Glutamatergic neuron (in vitro differentiated cells): ENCODE measurements around the gene DOLK. TPM values are rescaled to one million over a fixed set of nuclear protein-coding genes. Genes with fewer than 3 reads are reported as not detected.

Experiments
- DNase-seq: peaks from one replicate; pipeline ENCODE4 v3.0.0; 2022
- H3K27ac Mint-ChIP-seq: one replicate; pipeline ENCODE4 v1.8.0; 2020; ENCODE audit warnings: mild to moderate bottlenecking, mixed read lengths, inconsistent platforms; ENCODE audit not compliant: unreplicated experiment
- H3K27me3 Mint-ChIP-seq: one replicate; pipeline ENCODE4 v1.8.0; 2020; ENCODE audit warnings: mild to moderate bottlenecking, moderate library complexity, mixed read lengths, inconsistent platforms; ENCODE audit not compliant: unreplicated experiment
- H3K36me3 Mint-ChIP-seq: one replicate; pipeline ENCODE4 v1.8.0; 2020; ENCODE audit warnings: mild to moderate bottlenecking, mixed read lengths, inconsistent platforms; ENCODE audit not compliant: unreplicated experiment
- H3K4me1 Mint-ChIP-seq: one replicate; pipeline ENCODE4 v1.8.0; 2020; ENCODE audit warnings: mild to moderate bottlenecking, low read depth, mixed read lengths, inconsistent platforms; ENCODE audit not compliant: unreplicated experiment
- H3K4me3 Mint-ChIP-seq: one replicate; pipeline ENCODE4 v1.8.0; 2020; ENCODE audit warnings: mild to moderate bottlenecking, mixed read lengths, inconsistent platforms; ENCODE audit not compliant: unreplicated experiment
- H3K9me3 Mint-ChIP-seq: one replicate; pipeline ENCODE4 v1.8.0; 2020; ENCODE audit warnings: mild to moderate bottlenecking, moderate library complexity, mixed read lengths, inconsistent platforms; ENCODE audit not compliant: unreplicated experiment
- total RNA-seq: library from RNA; stranded (reverse); fragmentation: NEBNext Ultra II Directional; extraction: Animal tissue kit (Norgen Biotek cat#: 25700); gene quantifications from one replicate; pipeline ENCODE4 v1.2.1, GENCODE V29; 2021; ENCODE audit not compliant: unreplicated experiment
- TF ChIP-seq, protein P1 (sequence below): fragments of 200-600 bp; sonication (generic); IDR thresholded peaks from one replicate; pipeline ENCODE4 v1.5.0; 2021; ENCODE audit not compliant: partially characterized antibody, unreplicated experiment

Gene DOLK
- total RNA-seq, 1 donor from 2014 or later, result 16.6 TPM

GRCh38 chr9:128921881-128922763 lies 25.3 kb downstream of the DOLK start:
- H3K4me1 Mint-ChIP-seq, result peaks cover 15% of the 10 kb centered on the region
- peaks cover 11% of the 10 kb centered on the region for H3K27me3 Mint-ChIP-seq
- no peaks in the 10 kb centered on the region for H3K36me3 Mint-ChIP-seq
- peak overlapping the region; percentile 71 for H3K4me3 Mint-ChIP-seq
- H3K27ac Mint-ChIP-seq, result peak overlapping the region; percentile 93
- peak; percentile 62 for DNase-seq
- peaks cover 6% of the 10 kb centered on the region for H3K9me3 Mint-ChIP-seq
- TF ChIP-seq, protein P1, sequence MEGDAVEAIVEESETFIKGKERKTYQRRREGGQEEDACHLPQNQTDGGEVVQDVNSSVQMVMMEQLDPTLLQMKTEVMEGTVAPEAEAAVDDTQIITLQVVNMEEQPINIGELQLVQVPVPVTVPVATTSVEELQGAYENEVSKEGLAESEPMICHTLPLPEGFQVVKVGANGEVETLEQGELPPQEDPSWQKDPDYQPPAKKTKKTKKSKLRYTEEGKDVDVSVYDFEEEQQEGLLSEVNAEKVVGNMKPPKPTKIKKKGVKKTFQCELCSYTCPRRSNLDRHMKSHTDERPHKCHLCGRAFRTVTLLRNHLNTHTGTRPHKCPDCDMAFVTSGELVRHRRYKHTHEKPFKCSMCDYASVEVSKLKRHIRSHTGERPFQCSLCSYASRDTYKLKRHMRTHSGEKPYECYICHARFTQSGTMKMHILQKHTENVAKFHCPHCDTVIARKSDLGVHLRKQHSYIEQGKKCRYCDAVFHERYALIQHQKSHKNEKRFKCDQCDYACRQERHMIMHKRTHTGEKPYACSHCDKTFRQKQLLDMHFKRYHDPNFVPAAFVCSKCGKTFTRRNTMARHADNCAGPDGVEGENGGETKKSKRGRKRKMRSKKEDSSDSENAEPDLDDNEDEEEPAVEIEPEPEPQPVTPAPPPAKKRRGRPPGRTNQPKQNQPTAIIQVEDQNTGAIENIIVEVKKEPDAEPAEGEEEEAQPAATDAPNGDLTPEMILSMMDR, result no peak

DNA sequence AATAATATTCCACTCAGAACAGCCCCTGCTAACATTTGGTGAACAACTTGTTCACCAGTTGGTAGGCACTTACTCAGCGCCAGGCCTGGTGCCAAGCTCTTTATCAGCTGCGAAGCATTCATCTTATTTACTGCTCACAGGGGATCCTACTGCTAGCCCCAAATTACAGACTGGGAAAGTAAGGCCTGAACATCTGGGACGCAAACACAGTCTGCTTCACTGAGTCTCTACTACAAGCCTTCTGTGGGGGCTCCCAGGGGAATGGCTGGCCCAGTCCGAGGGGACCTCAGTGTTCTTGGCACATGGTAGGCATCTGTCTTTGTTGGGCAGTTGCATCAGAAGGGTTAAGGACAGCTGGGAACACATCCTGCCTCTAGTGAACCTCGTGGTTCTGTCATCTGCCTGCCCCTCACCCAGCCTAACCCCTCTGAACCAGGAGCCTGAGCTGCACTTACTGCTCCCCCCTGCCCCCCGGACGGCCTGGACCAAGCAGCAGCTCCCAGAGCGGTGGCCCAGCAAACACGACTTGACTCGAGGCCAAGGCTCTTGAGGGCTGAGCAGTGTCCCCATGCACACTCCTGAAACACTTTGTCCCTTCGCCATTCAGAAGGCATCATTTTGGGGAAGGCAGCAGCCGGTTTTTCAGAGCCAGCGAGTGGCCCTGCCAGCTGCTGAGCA lies 26.9 kb downstream of the DOLK start, which contains the start of gene PHYHD1:
Gene PHYHD1, plus strand, starts transcription at position 602 of the 678 bp plus-strand sequence. CDS start 1,342 bp downstream, outside the sequence.
- H3K4me3 Mint-ChIP-seq, result peak within 1 kb of the TSS; percentile 71
- TF ChIP-seq, protein P1, result no peak
- peak within 1 kb of the TSS; percentile 93 for H3K27ac Mint-ChIP-seq
- peaks cover 15% of the 10 kb centered on the region for H3K4me1 Mint-ChIP-seq
- H3K27me3 Mint-ChIP-seq, result peaks cover 14% of the 10 kb centered on the region
- H3K36me3 Mint-ChIP-seq, result no peaks in the 10 kb centered on the region
- peak; percentile 67 for DNase-seq
- H3K9me3 Mint-ChIP-seq, result peaks cover 7% of the 10 kb centered on the region

DNA sequence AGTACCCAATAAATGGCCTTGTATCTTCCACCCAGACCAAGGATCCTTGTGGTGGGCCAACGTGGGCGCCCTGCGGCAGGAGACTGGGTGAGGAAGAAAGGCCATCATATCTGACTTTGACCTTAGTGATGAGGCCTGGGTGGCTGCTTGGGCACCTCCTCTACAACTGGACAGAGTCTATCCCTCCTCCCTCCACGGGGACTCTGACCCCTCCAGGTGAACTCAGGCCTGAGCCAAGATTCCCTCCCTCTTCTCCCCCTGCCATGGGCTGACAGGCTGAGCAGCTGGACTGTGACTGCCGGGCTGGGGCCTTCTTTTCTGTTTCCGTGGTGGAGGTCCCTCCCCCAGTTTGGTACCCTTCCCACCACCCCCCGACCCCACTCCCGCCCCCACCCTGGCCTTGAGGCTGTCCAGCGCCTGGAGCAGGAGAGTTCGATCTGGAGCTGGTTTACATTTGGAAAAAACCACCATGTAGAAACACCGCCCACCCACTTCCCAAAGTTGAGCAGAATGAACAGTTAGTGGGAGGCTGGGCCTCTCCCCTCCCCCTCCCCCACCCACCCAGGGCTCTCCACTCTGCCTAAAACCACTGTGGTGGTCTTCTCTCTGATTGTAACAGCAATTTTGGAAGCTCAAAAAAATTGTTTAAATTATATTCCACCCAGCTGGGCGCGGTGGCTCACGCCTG lies 27.9 kb downstream of the DOLK start:
- Mint-ChIP-seq H3K9me3 (peaks cover 7% of the 10 kb centered on the region), H3K4me3 (no peak overlapping the region), H3K27me3 (peaks cover 14% of the 10 kb centered on the region), H3K27ac (no peak overlapping the region), H3K36me3 (no peaks in the 10 kb centered on the region), H3K4me1 (peaks cover 15% of the 10 kb centered on the region)
- TF ChIP-seq, protein P1, result no peak
- DNase-seq, result no peak

- H3K27ac Mint-ChIP-seq, result no peak overlapping the region
These were observed 28.5 kb downstream of the DOLK start for GRCh38 chr9:128918921-128919320.

More at GRCh38 chr9:128918921-128919320, 28.5 kb downstream of the DOLK start:
- Mint-ChIP-seq H3K27me3 (peaks cover 14% of the 10 kb centered on the region), H3K36me3 (no peaks in the 10 kb centered on the region), H3K4me1 (peaks cover 15% of the 10 kb centered on the region), H3K9me3 (peaks cover 7% of the 10 kb centered on the region), H3K4me3 (no peak overlapping the region)
- DNase-seq, result no peak
- TF ChIP-seq, protein P1, result no peak
